Keratinocyte (primary cell): Measurements from ENCODE around the gene KLHL29. TPM values are rescaled to one million over a fixed set of nuclear protein-coding genes. Genes with fewer than 3 reads are reported as not detected.

Experiments
- DNase-seq: peaks from one replicate; pipeline ENCODE4 v3.0.0-alpha.2; 2011; ENCODE audit warnings: low read depth, missing footprints, low spot score
- FAIRE-seq: peaks from 2 replicates; lab custom pipeline; 2011; peaks lifted over from hg19 to GRCh38; lab: Jason Lieb, UNC
- H2AFZ ChIP-seq: 2 replicates; pipeline ENCODE4 v1.6.0; 2012; ENCODE audit warnings: low read length, control low read depth, inconsistent platforms; ENCODE audit not compliant: control insufficient read depth
- H3K27ac ChIP-seq: 2 replicates; pipeline ENCODE4 v1.5.1; 2011; ENCODE audit warnings: low read length; ENCODE audit not compliant: control insufficient read depth, insufficient read depth
- H3K27me3 ChIP-seq: 3 replicates; pipeline ENCODE4 v1.6.0; 2011; ENCODE audit warnings: low read length; ENCODE audit not compliant: control insufficient read depth, insufficient read depth; ENCODE audit errors: extremely low read depth
- H3K36me3 ChIP-seq, 2 experiments: 2 replicates in 1 of 2; 3 replicates in 1 of 2; pipeline ENCODE4 v1.5.1; 2011; ENCODE audit warnings: low read length in 2 of 2, mild to moderate bottlenecking in 1 of 2; ENCODE audit not compliant: control insufficient read depth in 2 of 2, insufficient read depth in 2 of 2; ENCODE audit errors: extremely low read depth in 1 of 2
- H3K4me1 ChIP-seq: 3 replicates; pipeline ENCODE4 v1.5.1; 2011; ENCODE audit warnings: low read length; ENCODE audit not compliant: control insufficient read depth, insufficient read depth; ENCODE audit errors: extremely low read depth
- H3K4me2 ChIP-seq: 3 replicates; pipeline ENCODE4 v1.6.0; 2011; ENCODE audit warnings: low read depth, low read length; ENCODE audit not compliant: control insufficient read depth, insufficient read depth; ENCODE audit errors: extremely low read depth
- H3K4me3 ChIP-seq, 3 experiments: fragments of 200-600 bp in 1 of 3; sonication (generic) in 1 of 3; 2 replicates in 2 of 3; 3 replicates in 1 of 3; pipeline ENCODE4 v1.5.1; 2011 to 2016; ENCODE audit warnings: low read length in 3 of 3, mild to moderate bottlenecking in 3 of 3, control low read depth in 2 of 3, inconsistent platforms in 1 of 3, low read depth in 1 of 3, mixed read lengths in 1 of 3, mixed run types in 1 of 3, moderate library complexity in 1 of 3; ENCODE audit not compliant: control insufficient read depth in 2 of 3, insufficient read depth in 2 of 3; ENCODE audit errors: extremely low read depth in 1 of 3
- H3K79me2 ChIP-seq: 2 replicates; pipeline ENCODE4 v1.6.0; 2012; ENCODE audit warnings: low read length; ENCODE audit not compliant: control insufficient read depth, insufficient read depth
- H3K9ac ChIP-seq: 3 replicates; pipeline ENCODE4 v1.6.0; 2011; ENCODE audit warnings: low read length; ENCODE audit not compliant: control insufficient read depth, insufficient read depth; ENCODE audit errors: extremely low read depth
- H3K9me1 ChIP-seq: 3 replicates; pipeline ENCODE4 v1.6.0; 2011; ENCODE audit warnings: low read length; ENCODE audit not compliant: control insufficient read depth, insufficient read depth; ENCODE audit errors: extremely low read depth
- H3K9me3 ChIP-seq: 2 replicates; pipeline ENCODE4 v1.5.1; 2012; ENCODE audit warnings: low read depth, low read length; ENCODE audit not compliant: control insufficient read depth
- H4K20me1 ChIP-seq: 3 replicates; pipeline ENCODE4 v1.6.0; 2011; ENCODE audit warnings: low read length; ENCODE audit not compliant: control insufficient read depth, insufficient read depth; ENCODE audit errors: extremely low read depth
- EZH2 ChIP-seq: IDR thresholded peaks from one replicate; pipeline ENCODE4 v1.6.1; 2012; ENCODE audit warnings: inconsistent platforms, mild to moderate bottlenecking, low read length, moderate library complexity
- dilution Hi-C: fragments of 300-500 bp; cut with MboI; formaldehyde crosslinking; loops from one replicate; pipeline ENCODE4 v1.7.0; 2020; ENCODE audit warnings: low sequenced_read_pairs; ENCODE audit not compliant: extremely low pct_ligation_motif_present
- polyA plus RNA-seq, 5 experiments: library from polyadenylated mRNA; depleted of rRNA in 3 of 5; stranded (reverse) in 3 of 5; stranded (forward) in 1 of 5; unstranded in 1 of 5; fragments of >200 nt; gene quantifications; 1 replicate in 1 of 5; 2 replicates in 3 of 5; 3 replicates in 1 of 5; pipeline versions ENCODE4 v1.2.1 to v1.2.3, GENCODE V29; 2011 to 2012; ENCODE audit warnings: missing spikeins in 2 of 5, low read depth in 1 of 5, low replicate concordance in 1 of 5
- TF ChIP-seq, protein P1 (sequence below), 3 experiments: IDR thresholded peaks in 1 of 3; conservative IDR thresholded peaks in 1 of 3; optimal IDR thresholded peaks in 1 of 3; 2 replicates in 2 of 3; 3 replicates in 1 of 3; pipeline versions ENCODE3 to v1.5.1; 2011; ENCODE audit warnings: low read length in 3 of 3, mild to moderate bottlenecking in 3 of 3, moderate library complexity in 2 of 3, control low read depth in 1 of 3, inconsistent platforms in 1 of 3; ENCODE audit not compliant: insufficient read depth in 2 of 3; ENCODE audit errors: extremely low read depth in 1 of 3

The KLHL29 gene
- polyA plus RNA-seq, 1 donor (not counting 4 experiments of a cell fraction or from before 2014, with no cell fraction given) = 4.7 TPM

DNA sequence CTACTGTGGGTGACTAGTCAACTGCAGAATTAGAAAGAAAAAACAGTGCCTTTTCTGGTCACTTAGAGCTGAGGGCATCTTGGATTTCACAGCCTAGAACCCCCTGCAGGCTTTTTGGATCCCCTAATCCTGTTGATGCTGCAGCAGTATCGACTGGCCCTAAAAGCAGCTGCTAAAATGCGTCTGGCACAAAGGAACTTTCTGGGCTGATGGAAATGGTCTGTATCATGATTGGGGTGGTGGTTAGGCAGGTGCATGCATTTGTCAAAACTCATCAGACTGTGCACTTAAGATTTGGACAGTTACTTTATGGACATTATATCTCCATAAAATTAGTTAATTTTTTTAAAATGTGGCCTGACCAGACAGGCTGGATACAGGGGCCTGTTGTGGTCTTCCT lies 149.8 kb downstream of the KLHL29 start:
- Histone ChIP-seq H3K9me1 (peaks cover 3% of the 10 kb centered on the region), H4K20me1 (peaks cover 13% of the 10 kb centered on the region), H3K27me3 (no peaks in the 10 kb centered on the region), H3K27ac (no peak overlapping the region), H3K9me3 (no peaks in the 10 kb centered on the region), H3K4me3 (no peak overlapping the region), H3K4me1 (peaks cover 36% of the 10 kb centered on the region), H2AFZ (no peak overlapping the region), H3K36me3 (no peaks in the 10 kb centered on the region), H3K9ac (no peak overlapping the region), H3K4me2 (no peak overlapping the region), H3K79me2 (no peaks in the 10 kb centered on the region)
- no peak for DNase-seq
- FAIRE-seq = no peak
- dilution Hi-C loops = no loop called here
- TF ChIP-seq, protein P1, sequence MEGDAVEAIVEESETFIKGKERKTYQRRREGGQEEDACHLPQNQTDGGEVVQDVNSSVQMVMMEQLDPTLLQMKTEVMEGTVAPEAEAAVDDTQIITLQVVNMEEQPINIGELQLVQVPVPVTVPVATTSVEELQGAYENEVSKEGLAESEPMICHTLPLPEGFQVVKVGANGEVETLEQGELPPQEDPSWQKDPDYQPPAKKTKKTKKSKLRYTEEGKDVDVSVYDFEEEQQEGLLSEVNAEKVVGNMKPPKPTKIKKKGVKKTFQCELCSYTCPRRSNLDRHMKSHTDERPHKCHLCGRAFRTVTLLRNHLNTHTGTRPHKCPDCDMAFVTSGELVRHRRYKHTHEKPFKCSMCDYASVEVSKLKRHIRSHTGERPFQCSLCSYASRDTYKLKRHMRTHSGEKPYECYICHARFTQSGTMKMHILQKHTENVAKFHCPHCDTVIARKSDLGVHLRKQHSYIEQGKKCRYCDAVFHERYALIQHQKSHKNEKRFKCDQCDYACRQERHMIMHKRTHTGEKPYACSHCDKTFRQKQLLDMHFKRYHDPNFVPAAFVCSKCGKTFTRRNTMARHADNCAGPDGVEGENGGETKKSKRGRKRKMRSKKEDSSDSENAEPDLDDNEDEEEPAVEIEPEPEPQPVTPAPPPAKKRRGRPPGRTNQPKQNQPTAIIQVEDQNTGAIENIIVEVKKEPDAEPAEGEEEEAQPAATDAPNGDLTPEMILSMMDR (optimal IDR thresholded peaks at IDR 0.05 in 1 of 3, IDR thresholded peaks at IDR 0.05 in 1 of 3, conservative IDR thresholded peaks at IDR 0.05 in 1 of 3; ENCODE audit: extremely low read depth in 1 of 3, insufficient read depth in 2 of 3, low read length in 3 of 3) = no peak
- no peak for TF ChIP-seq EZH2

DNA sequence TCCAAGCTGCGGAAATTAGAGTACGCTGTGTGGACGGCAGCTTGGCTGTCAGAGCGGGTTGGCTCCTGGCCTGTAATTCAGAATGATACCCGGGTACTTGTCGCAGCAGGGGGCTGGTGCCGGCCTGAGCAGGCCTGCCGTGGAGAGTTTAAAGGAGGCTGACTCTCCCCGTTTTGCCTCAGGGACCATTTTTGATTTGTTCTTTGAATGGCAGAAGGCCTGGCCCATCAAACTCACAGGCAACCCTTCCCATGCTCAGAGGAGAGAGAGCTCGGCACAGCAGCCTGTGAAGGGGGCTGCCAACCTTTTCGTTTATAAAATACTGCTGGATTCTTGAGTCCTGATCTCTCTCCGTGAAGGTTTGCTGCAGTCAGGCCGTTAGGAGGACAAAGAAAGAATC lies 151.3 kb downstream of the KLHL29 start:
- TF ChIP-seq, protein P1 (optimal IDR thresholded peaks at IDR 0.05 in 1 of 3, IDR thresholded peaks at IDR 0.05 in 1 of 3, conservative IDR thresholded peaks at IDR 0.05 in 1 of 3; ENCODE audit: extremely low read depth in 1 of 3, insufficient read depth in 2 of 3, low read length in 3 of 3) = no peak
- no peak for TF ChIP-seq EZH2
- Histone ChIP-seq H3K79me2 (no peaks in the 10 kb centered on the region), H3K4me1 (peaks cover 36% of the 10 kb centered on the region), H4K20me1 (peaks cover 13% of the 10 kb centered on the region), H3K4me3 (no peak overlapping the region), H3K4me2 (no peak overlapping the region), H3K27ac (no peak overlapping the region), H3K27me3 (no peaks in the 10 kb centered on the region), H3K9me1 (peaks cover 3% of the 10 kb centered on the region), H2AFZ (no peak overlapping the region), H3K36me3 (no peaks in the 10 kb centered on the region), H3K9me3 (no peaks in the 10 kb centered on the region), H3K9ac (no peak overlapping the region)
- dilution Hi-C loops = no loop called here
- FAIRE-seq = no peak
- DNase-seq = no peak
